PC-9 (cell line): Measurements from ENCODE around the gene TRPV2. TPM values are rescaled to one million over a fixed set of nuclear protein-coding genes. Genes with fewer than 3 reads are reported as not detected.

Experiments used
- BruUV-seq: library from RNA; stranded (reverse); fragments of 400-500 nt; replicated peaks from 2 replicates; lab custom pipeline; 2021; lab: Mats Ljungman, UMichigan
- CTCF ChIA-PET: fragments of 300-600 bp; sonication (Branson Sonifier 250); formaldehyde crosslinking; loops from one replicate; lab custom pipeline; 2022; ENCODE audit warnings: antibody characterized with exemption; lab: Charles Lee
- POLR2A ChIA-PET: fragments of 300-600 bp; sonication (Branson Sonifier 250); formaldehyde crosslinking; loops from one replicate; lab custom pipeline; 2022; ENCODE audit warnings: antibody characterized with exemption; ENCODE audit not compliant: unreplicated experiment; lab: Charles Lee
- DNase-seq, 2 experiments: peaks; one replicate each; pipeline versions ENCODE4 v3.0.0 to v3.0.0-alpha.2; 2015 to 2022; ENCODE audit warnings: mixed read lengths in 1 of 2
- H2AFZ ChIP-seq: fragments of 200-600 bp; sonication (generic); 2 replicates; pipeline ENCODE4 v1.8.1; 2017; ENCODE audit warnings: antibody characterized with exemption
- H3F3A ChIP-seq: fragments of 200-600 bp; sonication (generic); 2 replicates; pipeline ENCODE4 v1.8.1; 2017; ENCODE audit warnings: antibody characterized with exemption, mild to moderate bottlenecking, low read depth; ENCODE audit not compliant: insufficient read depth
- H3K27ac ChIP-seq: fragments of 200-600 bp; sonication (generic); 2 replicates; pipeline ENCODE4 v1.6.1; 2016; ENCODE audit warnings: mixed run types
- H3K27me3 ChIP-seq: fragments of 200-600 bp; sonication (generic); 2 replicates; pipeline ENCODE4 v1.6.1; 2016; ENCODE audit warnings: low read depth, mixed run types; ENCODE audit not compliant: insufficient read depth
- H3K36me3 ChIP-seq: fragments of 200-600 bp; sonication (generic); 2 replicates; pipeline ENCODE4 v1.6.1; 2016; ENCODE audit warnings: low read depth, mixed run types
- H3K4me1 ChIP-seq: fragments of 200-600 bp; sonication (generic); replicated peaks from 2 replicates; pipeline ENCODE4 v1.6.1; 2016; ENCODE audit warnings: mixed run types; ENCODE audit not compliant: insufficient read depth
- H3K4me2 ChIP-seq: fragments of 200-600 bp; sonication (generic); 2 replicates; pipeline ENCODE4 v1.6.1; 2017; ENCODE audit warnings: mixed run types
- H3K4me3 ChIP-seq: fragments of 200-600 bp; sonication (generic); 2 replicates; pipeline ENCODE4 v1.6.1; 2016; ENCODE audit warnings: mixed run types
- H3K79me2 ChIP-seq: fragments of 200-600 bp; sonication (generic); 2 replicates; pipeline ENCODE4 v1.6.1; 2017; ENCODE audit warnings: low read depth, mixed run types
- H3K9me2 ChIP-seq: fragments of 200-600 bp; sonication (generic); 2 replicates; pipeline ENCODE4 v1.8.1; 2017; ENCODE audit warnings: mild to moderate bottlenecking; ENCODE audit not compliant: insufficient read depth
- H3K9me3 ChIP-seq: fragments of 200-600 bp; sonication (generic); 2 replicates; pipeline ENCODE4 v1.8.1; 2016; ENCODE audit warnings: low read depth; ENCODE audit not compliant: insufficient read depth
- H4K20me1 ChIP-seq: fragments of 200-600 bp; sonication (generic); 2 replicates; pipeline ENCODE4 v1.8.1; 2017; ENCODE audit not compliant: insufficient read depth
- CTCF ChIP-seq: fragments of 200-600 bp; sonication (generic); conservative IDR thresholded peaks from 2 replicates; pipeline ENCODE4 v1.6.1; 2017; ENCODE audit warnings: mixed run types, antibody characterized with exemption, mild to moderate bottlenecking, moderate library complexity
- EZH2 ChIP-seq: fragments of 200-600 bp; sonication (generic); IDR thresholded peaks from 2 replicates; pipeline ENCODE4 v1.8.0; 2017; ENCODE audit warnings: antibody characterized with exemption, low read depth
- intact Hi-C: fragments of 100-400 bp; cut with micrococcal nuclease; formaldehyde crosslinking; loops from one replicate; pipeline ENCODE4 v1.10.0; 2022; ENCODE audit not compliant: unreplicated experiment
- total RNA-seq: library from RNA; stranded (reverse); gene quantifications from 2 replicates; pipeline ENCODE4 v1.2.3, GENCODE V29; 2021

TRPV2 gene
- total RNA-seq, 1 experiment from 2014 or later: 5.3 TPM

- H3K9me2 ChIP-seq: no peaks in the 10 kb centered on the region
- no peak for DNase-seq
- no peaks in the 10 kb centered on the region for H3K79me2 ChIP-seq
- no peak overlapping the region for H3K4me3 ChIP-seq
- H3K27ac ChIP-seq: no peak overlapping the region
- H4K20me1 ChIP-seq: no peaks in the 10 kb centered on the region
- H2AFZ ChIP-seq: no peak overlapping the region
- BruUV-seq: no TSS peak
- H3K4me2 ChIP-seq: no peak overlapping the region
- POLR2A ChIA-PET: no interaction called here
- peaks cover 26% of the 10 kb centered on the region for H3F3A ChIP-seq
- no peaks in the 10 kb centered on the region for H3K9me3 ChIP-seq
- no peaks in the 10 kb centered on the region for H3K27me3 ChIP-seq
- H3K36me3 ChIP-seq: no peaks in the 10 kb centered on the region
- peaks cover 37% of the 10 kb centered on the region for H3K4me1 ChIP-seq
- CTCF ChIA-PET: no interaction called here
- intact Hi-C loops: no loop called here
- TF ChIP-seq CTCF (no peak), EZH2 (no peak)
These were observed 7.0 kb downstream of the TRPV2 start for GRCh38 chr17:16422416-16422815.

DNA sequence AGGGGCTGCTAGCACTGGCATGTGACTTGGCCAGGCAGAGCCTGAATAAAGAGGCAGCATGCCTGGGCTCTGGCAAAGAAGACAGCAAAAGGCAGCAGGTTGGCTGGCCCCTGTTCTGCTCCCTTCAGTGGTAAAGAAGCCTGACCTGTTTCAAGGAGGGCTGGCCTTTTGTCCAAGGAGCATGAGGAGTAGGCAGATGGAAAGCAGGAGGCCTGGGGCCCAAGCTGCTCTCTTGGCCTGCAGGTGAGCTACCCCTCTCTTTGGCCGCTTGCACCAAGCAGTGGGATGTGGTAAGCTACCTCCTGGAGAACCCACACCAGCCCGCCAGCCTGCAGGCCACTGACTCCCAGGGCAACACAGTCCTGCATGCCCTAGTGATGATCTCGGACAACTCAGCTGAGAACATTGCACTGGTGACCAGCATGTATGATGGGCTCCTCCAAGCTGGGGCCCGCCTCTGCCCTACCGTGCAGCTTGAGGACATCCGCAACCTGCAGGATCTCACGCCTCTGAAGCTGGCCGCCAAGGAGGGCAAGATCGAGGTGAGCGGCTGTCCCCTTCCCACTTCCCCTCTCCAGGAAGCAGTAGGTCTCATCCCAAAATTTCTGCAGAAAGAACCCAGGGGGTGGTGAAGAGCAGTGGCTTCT lies 8.0 kb downstream of the TRPV2 start:
- H3K27ac ChIP-seq: no peak overlapping the region
- no peak overlapping the region for H3K4me2 ChIP-seq
- peaks cover 28% of the 10 kb centered on the region for H3K4me1 ChIP-seq
- no peaks in the 10 kb centered on the region for H3K9me3 ChIP-seq
- no peaks in the 10 kb centered on the region for H4K20me1 ChIP-seq
- ChIA-PET POLR2A (no interaction called here), CTCF (no interaction called here)
- BruUV-seq: no TSS peak
- peaks cover 22% of the 10 kb centered on the region for H3F3A ChIP-seq
- intact Hi-C loops: no loop called here
- no peak for TF ChIP-seq CTCF
- TF ChIP-seq EZH2: no peak
- H3K9me2 ChIP-seq: no peaks in the 10 kb centered on the region
- H3K4me3 ChIP-seq: no peak overlapping the region
- no peak for DNase-seq
- no peaks in the 10 kb centered on the region for H3K27me3 ChIP-seq
- no peaks in the 10 kb centered on the region for H3K36me3 ChIP-seq
- no peaks in the 10 kb centered on the region for H3K79me2 ChIP-seq
- no peak overlapping the region for H2AFZ ChIP-seq

GRCh38 chr17:16425202-16425601 lies 9.8 kb downstream of the TRPV2 start:
- BruUV-seq: no TSS peak
- TF ChIP-seq CTCF: no peak
- Histone ChIP-seq H3K79me2 (no peaks in the 10 kb centered on the region), H4K20me1 (no peaks in the 10 kb centered on the region), H3K4me2 (no peak overlapping the region), H3K27ac (no peak overlapping the region), H3K27me3 (no peaks in the 10 kb centered on the region), H2AFZ (no peak overlapping the region), H3F3A (peaks cover 8% of the 10 kb centered on the region; the same call in 1 of the 2 replicates), H3K4me1 (peaks cover 9% of the 10 kb centered on the region), H3K9me2 (no peaks in the 10 kb centered on the region), H3K36me3 (no peaks in the 10 kb centered on the region), H3K9me3 (no peaks in the 10 kb centered on the region), H3K4me3 (no peak overlapping the region)
- intact Hi-C loops: no loop called here
- ChIA-PET POLR2A (no interaction called here), CTCF (no interaction called here)
- DNase-seq: no peak
